Left ventricle myocardium inferior (tissue), 1 donor: ENCODE data around the gene ZNF688. TPM values are rescaled to one million over a fixed set of nuclear protein-coding genes. Genes with fewer than 3 reads are reported as not detected.

Experiments used
- DNase-seq: peaks from one replicate; pipeline ENCODE4 v3.0.0-alpha.2; 2020
- H3K27ac ChIP-seq: fragments of 200-600 bp; replicated peaks from 2 replicates; pipeline ENCODE4 v1.8.0; 2021
- H3K27me3 ChIP-seq: fragments of 200-600 bp; 2 replicates; pipeline ENCODE4 v1.8.0; 2021; ENCODE audit warnings: low read depth
- H3K36me3 ChIP-seq: fragments of 200-600 bp; 2 replicates; pipeline ENCODE4 v1.8.0; 2021
- H3K4me1 ChIP-seq: fragments of 200-600 bp; 2 replicates; pipeline ENCODE4 v1.8.0; 2021
- H3K4me3 ChIP-seq: fragments of 200-600 bp; 2 replicates; pipeline ENCODE4 v1.8.0; 2021; ENCODE audit warnings: mild to moderate bottlenecking, moderate library complexity
- H3K9me3 ChIP-seq: fragments of 200-600 bp; replicated peaks from 2 replicates; pipeline ENCODE4 v1.8.0; 2021
- intact Hi-C: fragments of 100-400 bp; cut with micrococcal nuclease; formaldehyde crosslinking; loops from one replicate; pipeline ENCODE4 v1.11.0; 2022
- total RNA-seq: library from RNA; stranded (reverse); fragmentation: NEBNext Ultra II Directional; extraction: Animal tissue kit (Norgen Biotek cat#: 25700); gene quantifications from one replicate; pipeline ENCODE4 v1.2.1, GENCODE V29; 2021
- TF ChIP-seq, protein P1 (sequence below): fragments of 200-600 bp; IDR thresholded peaks from 2 replicates; pipeline ENCODE4 v1.8.0; 2021; ENCODE audit warnings: antibody characterized with exemption, mild to moderate bottlenecking, borderline replicate concordance
- donor health status: DM: no; HTN: yes; CAD: no; lungs with severe emphysema.

Gene ZNF688
- total RNA-seq, 1 donor from 2014 or later: 10.8 TPM

GRCh38 chr16:30561089-30561816 lies 10.3 kb downstream of the ZNF688 start:
- intact Hi-C loops: no loop called here
- Histone ChIP-seq H3K4me1 (peaks cover 35% of the 10 kb centered on the region), H3K9me3 (no peaks in the 10 kb centered on the region), H3K4me3 (peak overlapping the region; percentile 70), H3K27ac (peak overlapping the region; percentile 87), H3K27me3 (no peaks in the 10 kb centered on the region), H3K36me3 (peaks cover 1% of the 10 kb centered on the region)
- TF ChIP-seq, protein P1, sequence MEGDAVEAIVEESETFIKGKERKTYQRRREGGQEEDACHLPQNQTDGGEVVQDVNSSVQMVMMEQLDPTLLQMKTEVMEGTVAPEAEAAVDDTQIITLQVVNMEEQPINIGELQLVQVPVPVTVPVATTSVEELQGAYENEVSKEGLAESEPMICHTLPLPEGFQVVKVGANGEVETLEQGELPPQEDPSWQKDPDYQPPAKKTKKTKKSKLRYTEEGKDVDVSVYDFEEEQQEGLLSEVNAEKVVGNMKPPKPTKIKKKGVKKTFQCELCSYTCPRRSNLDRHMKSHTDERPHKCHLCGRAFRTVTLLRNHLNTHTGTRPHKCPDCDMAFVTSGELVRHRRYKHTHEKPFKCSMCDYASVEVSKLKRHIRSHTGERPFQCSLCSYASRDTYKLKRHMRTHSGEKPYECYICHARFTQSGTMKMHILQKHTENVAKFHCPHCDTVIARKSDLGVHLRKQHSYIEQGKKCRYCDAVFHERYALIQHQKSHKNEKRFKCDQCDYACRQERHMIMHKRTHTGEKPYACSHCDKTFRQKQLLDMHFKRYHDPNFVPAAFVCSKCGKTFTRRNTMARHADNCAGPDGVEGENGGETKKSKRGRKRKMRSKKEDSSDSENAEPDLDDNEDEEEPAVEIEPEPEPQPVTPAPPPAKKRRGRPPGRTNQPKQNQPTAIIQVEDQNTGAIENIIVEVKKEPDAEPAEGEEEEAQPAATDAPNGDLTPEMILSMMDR: no peak
- no peak for DNase-seq

DNA sequence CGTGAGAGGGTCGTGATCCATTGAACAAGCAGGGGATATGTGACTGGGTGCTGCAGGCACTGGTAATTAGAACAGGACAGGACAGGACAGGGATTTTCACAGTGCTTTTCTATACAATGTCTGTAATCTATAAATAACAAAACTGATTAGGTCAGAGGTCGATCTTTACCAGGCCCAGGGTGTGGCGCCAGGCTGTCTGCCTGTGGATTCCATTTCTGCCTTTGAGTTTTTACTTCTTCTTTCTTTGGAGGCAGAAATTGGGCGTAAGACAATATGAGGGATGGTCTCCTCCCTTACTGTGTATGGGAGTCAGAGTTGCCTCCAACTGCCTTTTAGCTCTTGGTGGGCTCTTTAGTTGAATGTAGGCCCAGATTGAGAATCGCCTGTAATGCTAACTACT lies 11.8 kb downstream of the ZNF688 start:
- intact Hi-C loops: no loop called here
- H3K27ac ChIP-seq: no peak overlapping the region
- TF ChIP-seq, protein P1: no peak

DNA sequence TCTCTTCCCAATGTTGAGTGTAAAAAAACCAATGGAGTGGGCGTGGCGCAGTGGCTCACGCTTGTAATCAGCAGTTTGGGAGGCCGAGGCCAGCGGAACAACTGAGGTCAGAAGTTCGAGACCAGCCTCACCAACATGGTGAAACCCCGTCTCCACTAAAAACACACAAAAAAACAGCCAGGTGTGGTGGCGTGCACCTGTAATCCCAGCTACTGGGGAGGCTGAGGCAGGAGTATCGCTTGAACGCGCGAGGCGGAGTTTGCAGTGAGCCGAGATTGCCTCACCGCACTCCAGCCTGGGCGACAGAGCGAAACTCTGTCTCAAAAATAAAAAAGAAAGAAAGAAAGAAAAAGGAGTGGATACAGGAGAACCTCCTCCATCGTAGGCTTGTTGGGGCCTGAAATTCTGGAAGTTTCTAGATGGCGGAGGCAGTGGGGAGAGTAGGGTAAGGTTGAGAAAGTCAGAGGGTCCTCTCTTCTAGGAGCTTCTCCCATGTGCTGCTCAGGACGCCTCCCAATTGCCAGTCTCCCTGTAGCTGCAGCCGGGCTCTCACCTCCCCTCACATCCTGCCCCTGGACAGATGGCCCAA lies 12.6 kb downstream of the ZNF688 start:
- peak overlapping the region; percentile 96 for H3K27ac ChIP-seq
- peaks cover 59% of the 10 kb centered on the region for H3K4me1 ChIP-seq
- peaks cover 25% of the 10 kb centered on the region for H3K36me3 ChIP-seq
- H3K27me3 ChIP-seq: no peaks in the 10 kb centered on the region
- TF ChIP-seq, protein P1: no peak
- peak overlapping the region; percentile 82 for H3K4me3 ChIP-seq
- DNase-seq: no peak
- no peaks in the 10 kb centered on the region for H3K9me3 ChIP-seq
- intact Hi-C loops: no loop called here

More for the DNA sequence above, 11.8 kb downstream of the ZNF688 start:
- peaks cover 17% of the 10 kb centered on the region for H3K36me3 ChIP-seq
- peaks cover 51% of the 10 kb centered on the region for H3K4me1 ChIP-seq
- no peaks in the 10 kb centered on the region for H3K27me3 ChIP-seq
- DNase-seq: no peak
- H3K4me3 ChIP-seq: no peak overlapping the region
- H3K9me3 ChIP-seq: no peaks in the 10 kb centered on the region

DNA sequence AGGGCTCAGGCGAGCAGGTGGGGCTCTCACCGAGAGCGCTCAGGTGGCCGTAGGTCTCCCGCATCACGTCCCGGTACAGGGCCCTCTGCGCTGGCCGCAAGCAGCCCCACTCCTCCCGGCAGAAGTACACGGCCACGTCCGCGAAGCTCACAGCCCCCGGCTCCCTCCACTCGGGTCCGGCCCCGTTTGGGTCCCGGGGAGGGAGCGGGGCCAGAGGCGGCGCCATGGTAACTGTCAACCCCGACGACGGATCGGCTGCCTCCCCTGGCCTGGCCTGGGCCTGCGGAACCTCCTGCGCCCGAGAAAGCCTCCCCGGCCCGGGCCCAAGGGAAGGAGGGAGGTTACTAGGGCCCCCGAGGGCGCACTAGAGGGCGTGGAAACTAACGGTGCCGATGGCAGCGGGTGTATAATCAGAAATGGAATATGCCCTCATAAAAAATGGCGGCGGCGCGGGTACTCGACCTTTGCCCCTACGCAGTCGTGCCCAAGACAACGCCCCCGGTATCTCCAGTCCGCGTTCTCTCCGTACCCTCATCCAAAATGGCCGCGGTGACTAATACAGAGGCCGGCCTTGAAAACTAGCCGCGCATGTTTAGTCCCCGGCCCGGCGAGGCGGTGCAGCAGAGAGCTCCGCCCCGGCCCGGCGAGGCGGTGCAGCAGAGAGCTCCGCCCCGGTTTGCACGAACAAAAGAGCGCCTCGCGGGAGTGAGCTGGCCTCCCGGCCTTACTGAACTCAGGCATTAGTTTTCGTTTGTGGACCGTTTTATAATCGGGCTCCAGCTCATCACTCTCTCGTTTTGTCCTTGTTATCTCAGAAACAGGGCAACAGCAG lies 13.3 kb downstream of the ZNF688 start, which contains the start of gene ZNF764:
Gene ZNF764, minus strand, starts transcription at position 418 of the 832 bp plus-strand sequence. Its CDS starts 192 bp downstream, at position 226.
- Histone ChIP-seq H3K4me1 (peaks cover 66% of the 10 kb centered on the region), H3K4me3 (peak within 1 kb of the TSS; percentile 82), H3K27ac (peak within 1 kb of the TSS; percentile 96), H3K9me3 (no peaks in the 10 kb centered on the region), H3K27me3 (no peaks in the 10 kb centered on the region), H3K36me3 (peaks cover 30% of the 10 kb centered on the region)
- peak; percentile 98 for DNase-seq
- TF ChIP-seq, protein P1: peak; percentile 9
- intact Hi-C loops: no loop called here

GRCh38 chr16:30557707-30557956 lies 13.9 kb downstream of the ZNF688 start:
- H3K9me3 ChIP-seq: no peaks in the 10 kb centered on the region
- peaks cover 71% of the 10 kb centered on the region for H3K4me1 ChIP-seq
- TF ChIP-seq, protein P1: no peak

More at GRCh38 chr16:30557707-30557956, 13.9 kb downstream of the ZNF688 start:
- intact Hi-C loops: no loop called here
- DNase-seq: no peak
- Histone ChIP-seq H3K4me3 (peak overlapping the region; percentile 82), H3K27me3 (no peaks in the 10 kb centered on the region), H3K27ac (peak overlapping the region; percentile 96), H3K36me3 (peaks cover 30% of the 10 kb centered on the region)
